LNCaP clone FGC (cell line): ENCODE data around the gene CLDN16.
A peak's percentile ranks its signal among the peaks of the same experiment; 100 is the strongest.

Source experiments
- DNase-seq: peaks from one replicate; pipeline ENCODE4 v3.0.0-alpha.2; 2011; ENCODE audit warnings: low read depth
- H3K4me3 ChIP-seq: 2 replicates; pipeline ENCODE4 v1.5.1; 2011; ENCODE audit warnings: mild to moderate bottlenecking, low read depth, low read length, control low read depth
- CTCF ChIP-seq: IDR thresholded peaks from 2 replicates; pipeline ENCODE4 v1.5.1; 2012; ENCODE audit warnings: mild to moderate bottlenecking; ENCODE audit not compliant: control insufficient read depth, insufficient read depth; ENCODE audit errors: extremely low read depth

CLDN16 gene

GRCh38 chr3:190346541-190346940 lies 41.4 kb upstream of the CLDN16 start:
- TF ChIP-seq CTCF = no peak
- H3K4me3 ChIP-seq = peak overlapping the region; percentile 24; the same call in 1 of the 2 replicates
- DNase-seq = no peak

GRCh38 chr3:190352861-190353457 lies 35.0 kb upstream of the CLDN16 start:
- TF ChIP-seq CTCF = no peak
- H3K4me3 ChIP-seq = no peak overlapping the region
- no peak for DNase-seq

- H3K4me3 ChIP-seq = no peak overlapping the region
- no peak for DNase-seq
- no peak for TF ChIP-seq CTCF
These were observed 31.7 kb upstream of the CLDN16 start for GRCh38 chr3:190356246-190356645.

- DNase-seq = no peak
- TF ChIP-seq CTCF = no peak
- no peak overlapping the region for H3K4me3 ChIP-seq
These were observed 30.5 kb upstream of the CLDN16 start for GRCh38 chr3:190357468-190357867.

GRCh38 chr3:190359813-190360212 lies 28.1 kb upstream of the CLDN16 start:
- H3K4me3 ChIP-seq = no peak overlapping the region
- no peak for TF ChIP-seq CTCF
- DNase-seq = no peak

GRCh38 chr3:190360228-190360627 lies 27.7 kb upstream of the CLDN16 start:
- no peak for DNase-seq
- no peak overlapping the region for H3K4me3 ChIP-seq
- no peak for TF ChIP-seq CTCF

GRCh38 chr3:190361791-190362190 lies 26.2 kb upstream of the CLDN16 start:
- H3K4me3 ChIP-seq = no peak overlapping the region
- peak; percentile 34 for DNase-seq
- no peak for TF ChIP-seq CTCF
